Right lobe of liver (tissue), 6 donors: ENCODE data around the gene TMEM245. TPM values are rescaled to one million over a fixed set of nuclear protein-coding genes. Genes with fewer than 3 reads are reported as not detected.

Experiments used
- ATAC-seq, 4 donors: fragments of 200-7000 bp; cut with Tn5 transposase; one replicate each; pipeline ENCODE4 v1.9.1; 2020; ENCODE audit warnings: mild to moderate bottlenecking in 4 of 4, moderate library complexity in 4 of 4
- DNase-seq, 3 donors: peaks; one replicate each; pipeline ENCODE4 v3.0.0-alpha.2; 2020
- H3K27ac ChIP-seq, 3 donors: fragments of 200-600 bp; one replicate each; pipeline ENCODE4 v1.8.0; 2022
- H3K27me3 ChIP-seq, 2 donors: fragments of 200-600 bp; one replicate each; pipeline ENCODE4 v1.8.0; 2022
- H3K36me3 ChIP-seq, 4 donors: fragments of 200-600 bp; sonication (generic) in 1 of 4; one replicate each; pipeline versions ENCODE4 v1.5.1 to v1.8.0; 2017 to 2022; ENCODE audit warnings: control low read depth in 1 of 4
- H3K4me1 ChIP-seq, 4 donors: fragments of 200-600 bp; sonication (generic) in 1 of 4; one replicate each; pipeline versions ENCODE4 v1.5.1 to v1.8.0; 2017 to 2022; ENCODE audit warnings: control low read depth in 1 of 4
- H3K4me3 ChIP-seq, 3 donors: fragments of 200-600 bp; one replicate each; pipeline ENCODE4 v1.8.0; 2022
- H3K9me3 ChIP-seq, 4 donors: fragments of 200-600 bp; sonication (generic) in 1 of 4; one replicate each; pipeline versions ENCODE4 v1.5.1 to v1.8.0; 2017 to 2022; ENCODE audit warnings: control low read depth in 1 of 4
- CTCF ChIP-seq, 4 donors: fragments of 200-600 bp in 3 of 4; fragments of 450-650 bp in 1 of 4; IDR thresholded peaks; one replicate each; pipeline versions ENCODE4 v1.5.1 to v1.8.0; 2016 to 2022; ENCODE audit warnings: antibody characterized with exemption in 4 of 4, mild to moderate bottlenecking in 2 of 4
- POLR2A ChIP-seq: fragments of 450-650 bp; IDR thresholded peaks from one replicate; pipeline ENCODE4 v1.6.1; 2017; ENCODE audit warnings: antibody characterized with exemption, mild to moderate bottlenecking
- WGBS: methylation state at CpG from one replicate; pipeline ENCODE4 v1.1.6; 2018; ENCODE audit warnings: low coverage, low lambda C conversion rate; ENCODE audit not compliant: insufficient coverage; ENCODE audit errors: missing lambda C conversion rate; 5-methylcytosine and 5-hydroxymethylcytosine counted together
- intact Hi-C, 2 donors: fragments of 100-400 bp; cut with DNase I; formaldehyde crosslinking; loops; one replicate each; pipeline versions ENCODE4 v1.11.2 to v1.14.1; 2022
- total RNA-seq, 6 experiments: library from RNA; depleted of rRNA in 2 of 6; stranded (reverse); fragments of >200 nt in 2 of 6; fragmentation: NEBNext Ultra II Directional in 3 of 6; extraction: Animal tissue kit (Norgen Biotek cat#: 25700) in 3 of 6; gene quantifications; one replicate each; pipeline versions ENCODE4 v1.1.0 to v1.2.4, GENCODE V29; 2016 to 2023
- donor health status: DM: no; HTN: yes; CAD: no.
- donor health status: DM: no; HTN: no; CAD: no.
- donor health status: DM: no; HTN: no; CAD: no.
- donor health status: DM: no; HTN: yes; CAD: no.
- donor health status: DM: no; HTN: yes; CAD: no.

The TMEM245 gene
- total RNA-seq, 6 experiments from 2014 or later, result 24.7 to 39.5 (median 36.8) TPM

GRCh38 chr9:109014608-109015280, 105.0 kb downstream of the TMEM245 start:
- H3K27me3 ChIP-seq, result no peaks in the 10 kb centered on the region
- DNase-seq (no peak), ATAC-seq (no peak)
- peak overlapping the region in 2 of 3 donors; percentile 79 to 85 for H3K27ac ChIP-seq
- no peak overlapping the region for H3K4me3 ChIP-seq
- TF ChIP-seq POLR2A, result no peak
- no peak for TF ChIP-seq CTCF (IDR thresholded peaks at IDR 0.05)
- intact Hi-C loops, result no loop called here
- H3K9me3 ChIP-seq, result no peaks in the 10 kb centered on the region
- WGBS, result 77% methylated on average over 7 of the region's 7 CpGs
- peaks cover 0 to 5% (median 0%) of the 10 kb centered on the region in 4 donors for H3K36me3 ChIP-seq
- peaks cover 0 to 25% (median 2%) of the 10 kb centered on the region in 4 donors for H3K4me1 ChIP-seq

- Histone ChIP-seq H3K36me3 (no peaks in the 10 kb centered on the region), H3K4me1 (peaks cover 0 to 25% (median 2%) of the 10 kb centered on the region in 4 donors), H3K27me3 (no peaks in the 10 kb centered on the region), H3K9me3 (no peaks in the 10 kb centered on the region), H3K27ac (peak overlapping the region; percentile 34 to 85 (median 79)), H3K4me3 (peak overlapping the region; percentile 80 to 81 (median 80))
- intact Hi-C loops, result no loop called here
- no peak for TF ChIP-seq CTCF (IDR thresholded peaks at IDR 0.05)
- TF ChIP-seq POLR2A, result no peak
- 42% methylated on average over 8 of the region's 19 CpGs for WGBS
- ATAC-seq (peak; percentile 23 to 46 (median 36)), DNase-seq (peak in 1 of 3 donors; percentile 28)
Observed at GRCh38 chr9:109013679-109014607, 105.8 kb downstream of the TMEM245 start.

GRCh38 chr9:109012876-109013678, 106.7 kb downstream of the TMEM245 start, which contains the start of gene CTNNAL1:
TSS of gene CTNNAL1 (minus strand) at chr9:109013499. CDS start at chr9:109013442, 57 bp downstream.
- peaks cover 0 to 25% (median under 1%) of the 10 kb centered on the region in 4 donors for H3K4me1 ChIP-seq
- TF ChIP-seq CTCF (IDR thresholded peaks at IDR 0.05) (no peak), POLR2A (peak; percentile 94)
- peak; percentile 94 to 99 (median 96) for ATAC-seq

More at GRCh38 chr9:109012876-109013678, 106.7 kb downstream of the TMEM245 start, which contains the start of gene CTNNAL1:
- no peaks in the 10 kb centered on the region for H3K36me3 ChIP-seq
- peak within 1 kb of the TSS; percentile 82 to 87 (median 85) for H3K27ac ChIP-seq
- intact Hi-C loops, result no loop called here
- H3K27me3 ChIP-seq, result no peaks in the 10 kb centered on the region
- peak; percentile 97 to 98 (median 97) for DNase-seq
- WGBS, result 0% methylated on average over 5 of the region's 99 CpGs
- no peaks in the 10 kb centered on the region for H3K9me3 ChIP-seq
- peak within 1 kb of the TSS; percentile 80 to 81 (median 80) for H3K4me3 ChIP-seq
